Urothelium cell line (cell line): ENCODE measurements around the gene MAGOH.
A peak's percentile ranks its signal among the peaks of the same experiment; 100 is the strongest.
"Not testable (repeated sequence)": the region's sequence is repeated elsewhere in the genome, so short reads cannot be mapped to it uniquely, and the experiment has no call there.

Source experiments
- DNase-seq: peaks from one replicate; pipeline ENCODE4 v3.0.0; 2011; ENCODE audit warnings: low spot score, mixed read lengths
- FAIRE-seq: peaks from 2 replicates; lab custom pipeline; 2011; peaks lifted over from hg19 to GRCh38; lab: Jason Lieb, UNC

The MAGOH gene

DNA sequence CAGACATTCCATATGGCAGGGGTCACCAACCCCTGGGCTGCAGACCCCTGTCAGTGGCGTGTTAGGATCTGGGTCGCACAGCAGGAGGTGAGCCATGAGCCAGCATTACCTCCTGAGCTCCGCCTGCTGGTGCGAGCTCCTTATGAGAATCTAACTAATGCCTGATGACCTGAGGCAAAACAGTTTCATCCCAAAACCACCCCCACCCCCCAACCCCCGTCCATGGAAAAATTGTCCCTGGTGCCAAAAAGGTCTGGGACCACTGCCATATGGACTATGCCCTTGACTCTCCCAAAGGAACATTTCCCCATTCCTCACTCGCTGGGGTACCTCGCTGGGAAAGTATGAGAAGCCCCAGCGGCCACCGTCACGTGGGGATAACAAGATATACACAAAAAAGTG, 48.1 kb downstream of the MAGOH start:
- FAIRE-seq (no peak), DNase-seq (no peak)

GRCh38 chr1:53189061-53189460, 49.3 kb downstream of the MAGOH start:
- FAIRE-seq, result no peak

DNA sequence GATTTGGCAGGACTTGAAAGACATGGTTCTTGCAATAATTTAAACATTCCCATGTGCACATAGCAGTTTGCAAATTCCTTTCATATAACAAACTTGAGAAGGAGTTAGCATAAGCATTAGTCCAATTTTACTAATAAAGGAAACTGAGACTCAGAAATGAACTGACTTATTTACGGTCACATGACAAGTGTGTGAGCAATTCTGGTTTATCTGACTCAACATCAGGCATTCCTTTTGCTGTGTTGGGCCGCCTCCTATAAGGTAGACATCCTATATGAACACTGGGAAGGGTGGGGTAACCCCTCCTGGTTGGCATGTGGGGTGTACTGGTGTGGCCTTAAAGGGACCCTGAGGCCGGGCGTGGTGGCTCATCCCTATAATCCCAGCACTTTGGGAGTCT, 50.2 kb downstream of the MAGOH start:
- no peak for DNase-seq
- FAIRE-seq, result no peak

More at GRCh38 chr1:53189061-53189460, 49.3 kb downstream of the MAGOH start:
- no peak for DNase-seq

DNA sequence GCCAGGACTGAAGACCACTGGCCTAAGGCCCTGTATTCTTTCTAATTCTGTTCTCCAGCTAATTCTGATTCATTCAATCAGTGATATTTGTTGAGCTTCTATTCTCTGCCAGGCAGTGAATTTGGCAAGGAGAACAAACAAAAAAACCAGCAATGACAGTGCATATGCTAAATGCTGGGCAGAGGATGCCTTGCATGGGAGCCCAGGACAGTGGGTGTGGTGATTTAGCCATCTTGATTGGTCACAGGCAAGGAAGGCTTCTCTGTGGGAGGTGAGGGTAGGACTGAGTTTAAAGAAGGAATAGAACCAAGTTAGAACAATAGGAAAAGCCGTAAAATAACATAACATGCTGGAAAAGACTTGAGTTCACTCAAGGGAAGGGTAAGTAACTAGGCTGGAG, 50.9 kb downstream of the MAGOH start:
- FAIRE-seq, result no peak
- no peak for DNase-seq

GRCh38 chr1:53186533-53186932, 51.8 kb downstream of the MAGOH start:
- DNase-seq, result no peak
- FAIRE-seq, result no peak

DNA sequence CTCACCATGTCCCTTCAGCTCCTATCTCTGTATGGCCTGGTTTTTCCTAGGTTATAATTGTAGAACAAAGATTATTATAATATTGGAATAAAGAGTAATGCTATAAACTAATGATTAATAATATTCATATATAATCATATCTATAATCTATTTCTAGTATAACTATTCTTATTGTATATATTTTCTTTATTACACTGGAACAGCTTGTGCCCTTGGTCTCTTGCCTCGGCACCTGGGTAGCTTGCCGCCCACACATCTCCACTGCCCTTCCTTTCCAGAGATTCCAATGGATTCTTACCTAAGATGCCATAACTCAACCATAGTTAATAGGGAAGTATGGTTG, 52.4 kb downstream of the MAGOH start:
- FAIRE-seq, result not testable (repeated sequence)

DNA sequence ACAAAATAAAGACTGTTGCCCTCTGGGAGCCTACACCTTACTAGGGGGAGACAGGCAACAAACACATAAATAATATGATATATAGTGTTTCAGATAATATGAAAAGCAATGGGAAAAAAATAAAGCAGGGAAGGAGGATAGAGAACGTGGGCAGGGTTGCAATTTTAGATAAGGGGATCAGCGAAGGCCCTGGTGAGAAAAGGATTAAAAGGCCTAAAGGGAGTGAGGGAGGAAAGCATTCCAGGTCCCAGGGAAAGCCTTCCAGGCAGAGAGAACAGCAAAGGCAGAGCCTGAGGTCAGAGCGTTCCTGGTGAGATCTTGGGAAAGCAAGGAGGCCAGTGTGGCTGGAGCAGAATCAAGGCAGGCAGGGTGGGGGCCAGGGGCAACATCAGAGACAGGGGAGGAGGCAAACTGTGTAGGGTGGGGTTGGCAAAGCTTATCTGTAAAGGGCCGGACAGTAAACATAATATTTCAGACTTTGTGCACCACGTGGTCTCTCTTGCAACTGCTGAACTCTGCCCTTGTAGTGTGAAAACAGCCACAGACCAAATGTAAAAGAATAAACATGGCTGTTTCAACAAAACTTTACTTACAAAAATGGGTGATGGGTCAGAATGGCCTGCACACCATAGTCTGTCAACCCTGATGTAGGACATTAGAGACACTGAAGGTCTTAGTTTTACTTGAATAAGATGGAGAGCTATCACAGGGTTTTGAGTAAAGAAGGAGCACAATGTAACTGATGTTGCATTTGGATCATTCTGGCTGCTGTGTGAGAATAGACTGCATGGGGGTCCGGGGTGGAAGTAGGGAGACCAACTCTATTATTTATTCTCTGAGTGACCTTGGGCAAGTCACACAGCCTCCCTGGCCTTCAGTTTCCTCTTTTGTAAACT, 55.0 kb downstream of the MAGOH start:
- DNase-seq, result no peak
- FAIRE-seq, result no peak

More for the DNA sequence above, 52.4 kb downstream of the MAGOH start:
- DNase-seq, result not testable (repeated sequence)

DNA sequence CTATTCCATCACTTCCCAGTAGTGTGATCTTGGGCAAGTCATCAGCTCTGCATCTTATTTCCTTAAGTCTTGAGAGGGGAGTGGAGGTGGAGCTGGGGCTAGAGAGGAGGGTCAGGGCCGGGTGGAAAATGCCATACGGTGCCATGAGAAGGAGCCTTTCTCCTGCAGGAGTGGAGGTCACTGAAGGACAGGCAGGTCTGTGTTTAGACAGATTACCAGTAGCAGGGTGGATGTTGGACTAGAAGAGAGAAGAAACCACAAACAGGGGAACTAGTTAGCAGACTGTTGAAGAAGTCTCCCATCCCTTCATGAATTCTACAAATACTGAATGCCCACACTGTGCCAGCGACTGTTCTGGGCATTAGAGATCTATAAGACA, 55.6 kb downstream of the MAGOH start:
- no peak for FAIRE-seq

DNA sequence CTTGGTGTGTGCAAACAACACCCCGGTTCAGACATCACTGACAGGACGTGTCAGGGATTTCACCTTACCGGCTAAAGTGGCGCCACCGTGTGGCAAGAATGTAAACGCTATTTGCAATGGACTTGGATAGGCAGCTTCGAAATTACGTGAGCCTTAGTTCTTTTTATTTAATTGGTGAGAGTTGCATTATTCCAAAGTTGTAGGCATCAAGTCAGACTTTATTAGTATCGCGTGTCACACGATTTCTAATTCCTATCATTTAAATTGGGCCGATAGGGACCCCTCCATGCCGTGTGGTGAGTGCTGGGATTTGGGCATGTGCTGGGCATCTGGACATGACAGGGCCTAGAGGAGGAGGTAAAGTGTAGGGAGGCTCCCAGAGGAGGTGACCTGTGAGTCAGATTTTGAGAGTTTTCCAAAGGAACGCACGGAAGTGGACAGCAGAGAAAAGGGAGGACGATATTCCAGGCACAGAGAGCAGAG, 56.2 kb downstream of the MAGOH start:
- no peak for FAIRE-seq
- DNase-seq, result peak; percentile 74

More for the DNA sequence above, 55.6 kb downstream of the MAGOH start:
- no peak for DNase-seq

GRCh38 chr1:53180951-53181350, 57.4 kb downstream of the MAGOH start:
- FAIRE-seq, result no peak
- no peak for DNase-seq

GRCh38 chr1:53180226-53180625, 58.1 kb downstream of the MAGOH start:
- FAIRE-seq (no peak), DNase-seq (no peak)
